Immature natural killer cell (primary cell): Measurements from ENCODE around the gene AXL. TPM values are rescaled to one million over a fixed set of nuclear protein-coding genes. Genes with fewer than 3 reads are reported as not detected.

Experiments used
- DNase-seq, 3 donors: peaks; one replicate each; pipeline ENCODE4 v3.0.0; 2022; ENCODE audit warnings: mixed read lengths in 1 of 3
- H3K27ac Mint-ChIP-seq, 6 donors: one replicate each; pipeline ENCODE4 v1.8.0; 2020; ENCODE audit warnings: mixed read lengths in 6 of 6, mild to moderate bottlenecking in 5 of 6, inconsistent platforms in 4 of 6, moderate library complexity in 3 of 6
- H3K27me3 Mint-ChIP-seq, 3 donors: one replicate each; pipeline ENCODE4 v1.8.0; 2020 to 2021; ENCODE audit warnings: low read depth in 3 of 3, mild to moderate bottlenecking in 3 of 3, mixed read lengths in 3 of 3, moderate library complexity in 3 of 3, inconsistent platforms in 1 of 3
- H3K36me3 Mint-ChIP-seq, 3 donors: one replicate each; pipeline ENCODE4 v1.8.0; 2020; ENCODE audit warnings: mixed read lengths in 3 of 3, inconsistent platforms in 2 of 3, mild to moderate bottlenecking in 2 of 3
- H3K4me1 Mint-ChIP-seq, 2 donors: one replicate each; pipeline ENCODE4 v1.8.0; 2020; ENCODE audit warnings: inconsistent platforms in 2 of 2, mild to moderate bottlenecking in 2 of 2, mixed read lengths in 2 of 2, moderate library complexity in 1 of 2
- H3K4me3 Mint-ChIP-seq, 5 donors: one replicate each; pipeline ENCODE4 v1.8.0; 2020; ENCODE audit warnings: mild to moderate bottlenecking in 5 of 5, mixed read lengths in 5 of 5, inconsistent platforms in 3 of 5, moderate library complexity in 3 of 5
- H3K9me3 Mint-ChIP-seq, 6 donors: one replicate each; pipeline ENCODE4 v1.8.0; 2020; ENCODE audit warnings: mild to moderate bottlenecking in 6 of 6, mixed read lengths in 6 of 6, inconsistent platforms in 4 of 6, moderate library complexity in 3 of 6
- polyA plus RNA-seq, 3 donors: library from polyadenylated mRNA; unstranded; fragments of 300-500 nt; fragmentation: Illumina TruSeq; gene quantifications; one replicate each; pipeline ENCODE4 v1.2.3, GENCODE V29; 2021

The AXL gene
- polyA plus RNA-seq, 3 donors from 2014 or later, result 0.61 to 1.2 (median 0.97) TPM

- H3K27me3 Mint-ChIP-seq, result peaks cover 29 to 43% (median 34%) of the 10 kb centered on the region in 3 donors
- peak overlapping the region; percentile 99 to 100 (median 100) for H3K27ac Mint-ChIP-seq
- peak overlapping the region; percentile 91 to 98 (median 97) for H3K4me3 Mint-ChIP-seq
- DNase-seq, result peak; percentile 96 to 97 (median 97)
- H3K9me3 Mint-ChIP-seq, result no peaks in the 10 kb centered on the region
- H3K36me3 Mint-ChIP-seq, result peaks cover 0 to 4% (median 3%) of the 10 kb centered on the region in 3 donors
- H3K4me1 Mint-ChIP-seq, result peaks cover 49 to 54% of the 10 kb centered on the region in 2 donors
Measured at GRCh38 chr19:41263042-41263849, 44.2 kb downstream of the AXL start.

- H3K4me3 Mint-ChIP-seq, result peak within 1 kb of the TSS; percentile 91 to 98 (median 97)
- DNase-seq, result peak; percentile 100
- peaks cover 49 to 56% of the 10 kb centered on the region in 2 donors for H3K4me1 Mint-ChIP-seq
- H3K27me3 Mint-ChIP-seq, result peaks cover 29 to 43% (median 34%) of the 10 kb centered on the region in 3 donors
- H3K36me3 Mint-ChIP-seq, result peaks cover 0 to 4% (median 3%) of the 10 kb centered on the region in 3 donors
- H3K27ac Mint-ChIP-seq, result peak within 1 kb of the TSS; percentile 99 to 100 (median 100)
- H3K9me3 Mint-ChIP-seq, result no peaks in the 10 kb centered on the region
Measured at GRCh38 chr19:41263850-41264580, 45.0 kb downstream of the AXL start, which contains the start of gene HNRNPUL1. Gene HNRNPUL1 (plus strand): TSS chr19:41264372. CDS start chr19:41264504, 132 bp downstream.

GRCh38 chr19:41264581-41265394, 45.8 kb downstream of the AXL start:
- Mint-ChIP-seq H3K4me1 (peaks cover 49 to 56% of the 10 kb centered on the region in 2 donors), H3K9me3 (no peaks in the 10 kb centered on the region), H3K27me3 (peaks cover 29 to 43% (median 34%) of the 10 kb centered on the region in 3 donors), H3K36me3 (peaks cover 0 to 4% (median 3%) of the 10 kb centered on the region in 3 donors), H3K4me3 (peak overlapping the region; percentile 91 to 98 (median 97)), H3K27ac (peak overlapping the region; percentile 99 to 100 (median 100))
- DNase-seq, result peak; percentile 34 to 53 (median 49)

- H3K27me3 Mint-ChIP-seq, result peaks cover 29 to 43% (median 34%) of the 10 kb centered on the region in 3 donors
- no peaks in the 10 kb centered on the region for H3K9me3 Mint-ChIP-seq
- H3K27ac Mint-ChIP-seq, result peak overlapping the region; percentile 89 to 100 (median 98)
- peaks cover 0 to 4% (median 3%) of the 10 kb centered on the region in 3 donors for H3K36me3 Mint-ChIP-seq
- peaks cover 49 to 56% of the 10 kb centered on the region in 2 donors for H3K4me1 Mint-ChIP-seq
- DNase-seq, result peak in 2 of 3 donors; percentile 18 to 23
- peak overlapping the region; percentile 91 to 98 (median 95) for H3K4me3 Mint-ChIP-seq
Measured at GRCh38 chr19:41265395-41266153, 46.6 kb downstream of the AXL start.

- H3K4me3 Mint-ChIP-seq, result no peak overlapping the region
Measured at GRCh38 chr19:41269055-41269454, 50.0 kb downstream of the AXL start.

GRCh38 chr19:41269571-41269970, 50.5 kb downstream of the AXL start:
- Mint-ChIP-seq H3K4me3 (no peak overlapping the region), H3K9me3 (no peaks in the 10 kb centered on the region), H3K36me3 (peaks cover 19 to 42% (median 20%) of the 10 kb centered on the region in 3 donors), H3K27ac (no peak overlapping the region), H3K27me3 (peaks cover 6 to 17% (median 12%) of the 10 kb centered on the region in 3 donors), H3K4me1 (peaks cover 32 to 36% of the 10 kb centered on the region in 2 donors)
- DNase-seq, result no peak

More at GRCh38 chr19:41269055-41269454, 50.0 kb downstream of the AXL start:
- peaks cover 10 to 18% (median 14%) of the 10 kb centered on the region in 3 donors for H3K27me3 Mint-ChIP-seq
- H3K4me1 Mint-ChIP-seq, result peaks cover 32 to 36% of the 10 kb centered on the region in 2 donors
- H3K36me3 Mint-ChIP-seq, result peaks cover 17 to 37% (median 19%) of the 10 kb centered on the region in 3 donors
- DNase-seq, result no peak
- H3K27ac Mint-ChIP-seq, result no peak overlapping the region
- no peaks in the 10 kb centered on the region for H3K9me3 Mint-ChIP-seq

- no peak overlapping the region for H3K4me3 Mint-ChIP-seq
- H3K9me3 Mint-ChIP-seq, result no peaks in the 10 kb centered on the region
- no peak for DNase-seq
- H3K36me3 Mint-ChIP-seq, result peaks cover 25 to 59% (median 25%) of the 10 kb centered on the region in 3 donors
- peaks cover 2 to 4% of the 10 kb centered on the region in 2 donors for H3K4me1 Mint-ChIP-seq
- peaks cover 3 to 5% (median 4%) of the 10 kb centered on the region in 3 donors for H3K27me3 Mint-ChIP-seq
- peak overlapping the region in 4 of 6 donors; percentile 24 to 47 (median 42) for H3K27ac Mint-ChIP-seq
Measured at GRCh38 chr19:41273076-41273475, 54.1 kb downstream of the AXL start.

- Mint-ChIP-seq H3K27ac (peak overlapping the region in 2 of 6 donors; percentile 8 to 44), H3K4me3 (no peak overlapping the region), H3K4me1 (peaks cover 0 to 2% of the 10 kb centered on the region in 2 donors), H3K27me3 (peaks cover 3 to 5% (median 4%) of the 10 kb centered on the region in 3 donors), H3K36me3 (peaks cover 29 to 71% (median 36%) of the 10 kb centered on the region in 3 donors), H3K9me3 (no peaks in the 10 kb centered on the region)
- no peak for DNase-seq
Measured at GRCh38 chr19:41274802-41275201, 55.8 kb downstream of the AXL start.

GRCh38 chr19:41276231-41276630, 57.2 kb downstream of the AXL start:
- H3K27ac Mint-ChIP-seq, result peak overlapping the region in 4 of 6 donors; percentile 5 to 79 (median 67)

GRCh38 chr19:41278478-41278877, 59.5 kb downstream of the AXL start:
- Mint-ChIP-seq H3K4me1 (peaks cover 0 to 2% of the 10 kb centered on the region in 2 donors), H3K27me3 (peaks cover 0 to 4% (median 3%) of the 10 kb centered on the region in 3 donors), H3K27ac (no peak overlapping the region), H3K36me3 (peaks cover 13 to 64% (median 47%) of the 10 kb centered on the region in 3 donors), H3K9me3 (no peaks in the 10 kb centered on the region), H3K4me3 (no peak overlapping the region)
- no peak for DNase-seq

More at GRCh38 chr19:41276231-41276630, 57.2 kb downstream of the AXL start:
- H3K4me3 Mint-ChIP-seq, result no peak overlapping the region
- H3K27me3 Mint-ChIP-seq, result peaks cover 3 to 5% (median 4%) of the 10 kb centered on the region in 3 donors
- H3K4me1 Mint-ChIP-seq, result peaks cover 0 to 2% of the 10 kb centered on the region in 2 donors
- peaks cover 31 to 79% (median 50%) of the 10 kb centered on the region in 3 donors for H3K36me3 Mint-ChIP-seq
- H3K9me3 Mint-ChIP-seq, result no peaks in the 10 kb centered on the region
- no peak for DNase-seq

GRCh38 chr19:41288673-41289530, 69.9 kb downstream of the AXL start:
- H3K4me3 Mint-ChIP-seq, result no peak overlapping the region
- peaks cover 9 to 11% of the 10 kb centered on the region in 2 donors for H3K4me1 Mint-ChIP-seq
- peaks cover 27 to 39% (median 30%) of the 10 kb centered on the region in 3 donors for H3K36me3 Mint-ChIP-seq
- no peak for DNase-seq
- no peaks in the 10 kb centered on the region for H3K9me3 Mint-ChIP-seq
- H3K27me3 Mint-ChIP-seq, result peaks cover 0 to 9% (median 1%) of the 10 kb centered on the region in 3 donors
- peak overlapping the region; percentile 49 to 81 (median 64) for H3K27ac Mint-ChIP-seq
